Kidney (tissue), 14 donors: Measurements from ENCODE around the gene HOXB1. TPM values are rescaled to one million over a fixed set of nuclear protein-coding genes. Genes with fewer than 3 reads are reported as not detected.

ENCODE experiments used
- DNase-seq, 5 donors: peaks; one replicate each; pipeline ENCODE4 v3.0.0-alpha.2; 2013 to 2020
- FAIRE-seq: peaks from 2 replicates; lab custom pipeline; 2012; peaks lifted over from hg19 to GRCh38; lab: Jason Lieb, UNC
- H3K27ac ChIP-seq, 2 donors: one replicate each; pipeline ENCODE4 v1.7.0; 2013; ENCODE audit warnings: low read depth in 2 of 2, low read length in 2 of 2, inconsistent platforms in 1 of 2
- H3K27me3 ChIP-seq: one replicate; pipeline ENCODE4 v1.7.1; 2013; ENCODE audit warnings: low read length, inconsistent platforms; ENCODE audit not compliant: control insufficient read depth, insufficient read depth
- H3K36me3 ChIP-seq, 3 donors: one replicate each; pipeline versions ENCODE4 v1.7.0 to v1.7.1; 2013; ENCODE audit warnings: low read length in 3 of 3, control low read depth in 1 of 3, inconsistent platforms in 1 of 3; ENCODE audit not compliant: insufficient read depth in 3 of 3, control insufficient read depth in 2 of 3
- H3K4me1 ChIP-seq, 3 donors: one replicate each; pipeline versions ENCODE4 v1.7.0 to v1.7.1; 2013; ENCODE audit warnings: low read length in 3 of 3, inconsistent platforms in 1 of 3, low read depth in 1 of 3; ENCODE audit not compliant: control insufficient read depth in 2 of 3, insufficient read depth in 2 of 3
- H3K4me3 ChIP-seq, 3 donors: one replicate each; pipeline versions ENCODE4 v1.7.0 to v1.8.1; 2013; ENCODE audit warnings: low read length in 3 of 3, control low read depth in 1 of 3, inconsistent platforms in 1 of 3
- H3K9ac ChIP-seq, 3 donors: one replicate each; pipeline versions ENCODE4 v1.7.0 to v1.7.1; 2013; ENCODE audit warnings: low read length in 3 of 3, control low read depth in 1 of 3, inconsistent platforms in 1 of 3
- H3K9me3 ChIP-seq, 3 donors: one replicate each; pipeline versions ENCODE4 v1.7.0 to v1.7.1; 2013; ENCODE audit warnings: low read length in 3 of 3, control low read depth in 1 of 3, inconsistent platforms in 1 of 3; ENCODE audit not compliant: control insufficient read depth in 2 of 3, insufficient read depth in 1 of 3
- CTCF ChIP-seq: IDR thresholded peaks from 3 replicates; pipeline ENCODE4 v1.5.1; 2012; ENCODE audit warnings: mild to moderate bottlenecking, moderate library complexity, borderline replicate concordance; ENCODE audit not compliant: insufficient read depth; ENCODE audit errors: extremely low read depth
- intact Hi-C: fragments of 100-400 bp; cut with DNase I; formaldehyde crosslinking; loops from one replicate; pipeline ENCODE4 v1.11.1; 2022
- polyA plus RNA-seq: library from polyadenylated mRNA; stranded (reverse); fragments of 350-450 nt; fragmentation: Illumina TruSeq; extraction: RNeasy Lipid Tissue Mini Kit (QIAGEN cat#74804); gene quantifications from one replicate; pipeline ENCODE4 v1.2.3, GENCODE V29; 2014; ENCODE audit warnings: low read depth, low replicate concordance; ENCODE audit not compliant: insufficient read depth
- total RNA-seq: library from RNA; stranded (reverse); fragmentation: NEBNext Ultra II Directional; extraction: Animal tissue kit (Norgen Biotek cat#: 25700); gene quantifications from one replicate; pipeline ENCODE4 v1.2.1, GENCODE V29; 2021
- donor health status: control.
- donor health status: control.
- donor health status: control.
- donor health status: control.
- donor health status: control.
- donor health status: DM: yes; HTN: yes; CAD: no.
- donor health status: Normal renal cell carcinoma (clear cell type).

HOXB1 gene
- total and polyA plus RNA-seq, 2 donors from 2014 or later, result not detected

DNA sequence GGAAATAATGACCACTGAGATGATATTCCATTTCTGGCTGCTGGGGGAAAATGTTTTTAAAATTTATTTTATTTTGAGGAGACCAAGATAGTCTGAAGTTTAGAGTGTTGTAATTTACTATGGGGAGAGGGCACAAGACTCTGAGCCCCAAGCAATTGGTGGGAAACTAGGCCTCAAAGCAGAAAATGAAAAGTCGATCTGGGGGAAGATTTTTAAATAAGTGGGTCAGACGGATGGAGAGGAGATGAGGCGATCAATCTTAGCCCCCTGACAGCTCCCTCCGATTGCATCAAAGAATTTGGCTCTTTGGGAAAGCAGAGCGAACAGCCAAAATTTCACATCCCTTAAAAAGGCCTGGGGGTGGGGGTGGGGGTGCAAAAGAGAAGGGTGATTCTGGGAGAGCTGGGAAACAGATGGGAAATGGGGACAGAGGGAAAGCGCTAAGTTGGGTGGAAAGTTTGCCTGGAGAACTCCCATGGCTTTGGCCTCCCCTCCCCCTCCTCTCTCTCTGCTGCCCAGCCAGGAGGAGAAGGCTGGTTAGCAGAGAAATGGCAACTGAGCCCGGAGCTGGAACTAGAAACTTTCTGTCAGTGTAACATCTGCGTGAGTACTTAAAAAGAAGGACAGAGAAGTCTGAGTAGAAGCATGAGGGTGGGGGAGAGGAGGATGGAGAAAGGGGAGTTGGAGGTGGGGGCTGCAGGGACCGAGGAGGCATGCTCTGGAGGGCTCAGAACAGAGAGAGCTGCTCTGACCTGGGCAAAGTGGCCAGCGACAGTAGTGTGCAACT lies 15.5 kb upstream of the HOXB1 start:
- peaks cover 0 to 3% (median 2%) of the 10 kb centered on the region in 3 donors for H3K36me3 ChIP-seq
- H3K4me3 ChIP-seq, result peak overlapping the region in 1 of 3 donors; percentile 45
- H3K9ac ChIP-seq, result peak overlapping the region in 1 of 3 donors; percentile 53
- peak overlapping the region; percentile 66 to 87 for H3K27ac ChIP-seq
- no peak for TF ChIP-seq CTCF
- peak in 4 of 5 donors; percentile 77 to 87 (median 83) for DNase-seq
- H3K27me3 ChIP-seq, result no peaks in the 10 kb centered on the region
- peaks cover 9 to 28% (median 27%) of the 10 kb centered on the region in 3 donors for H3K4me1 ChIP-seq
- intact Hi-C loops, result no loop called here
- no peaks in the 10 kb centered on the region for H3K9me3 ChIP-seq
- no peak for FAIRE-seq

GRCh38 chr17:48545539-48545938 lies 14.7 kb upstream of the HOXB1 start:
- FAIRE-seq (no peak), DNase-seq (peak in 2 of 5 donors; percentile 33 to 54)
- Histone ChIP-seq H3K4me3 (no peak overlapping the region), H3K9me3 (no peaks in the 10 kb centered on the region), H3K27ac (peak overlapping the region in 1 of 2 donors; percentile 96), H3K4me1 (peaks cover 9 to 34% (median 27%) of the 10 kb centered on the region in 3 donors), H3K27me3 (no peaks in the 10 kb centered on the region), H3K36me3 (peaks cover 0 to 3% (median 2%) of the 10 kb centered on the region in 3 donors), H3K9ac (peak overlapping the region; percentile 26 to 99 (median 52))
- intact Hi-C loops, result no loop called here
- no peak for TF ChIP-seq CTCF

- peak in 4 of 5 donors; percentile 81 to 89 (median 85) for DNase-seq
- no peak for FAIRE-seq
- H3K4me3 ChIP-seq, result peak within 1 kb of the TSS; percentile 85 to 89 (median 86)
- peaks cover 9 to 32% (median 27%) of the 10 kb centered on the region in 3 donors for H3K4me1 ChIP-seq
- no peaks in the 10 kb centered on the region for H3K9me3 ChIP-seq
- intact Hi-C loops, result no loop called here
- TF ChIP-seq CTCF, result no peak
- H3K9ac ChIP-seq, result peak within 1 kb of the TSS; percentile 91 to 99 (median 92)
- peak within 1 kb of the TSS; percentile 95 to 96 for H3K27ac ChIP-seq
- no peaks in the 10 kb centered on the region for H3K27me3 ChIP-seq
- peaks cover 0 to 3% (median 2%) of the 10 kb centered on the region in 3 donors for H3K36me3 ChIP-seq
Observed at GRCh38 chr17:48545022-48545375, 14.2 kb upstream of the HOXB1 start, which contains the start of gene HOXB2. Gene HOXB2 (minus strand): TSS chr17:48545109. CDS start chr17:48544911, 198 bp downstream.
